HG03342 (cell line): ENCODE data around the gene FDX1.

Experiments
- ATAC-seq: cut with Tn5 transposase; IDR thresholded peaks from one replicate; pipeline ENCODE4 v1.9.1; 2021; ENCODE audit warnings: mild to moderate bottlenecking, moderate library complexity; ENCODE audit not compliant: unreplicated experiment

Gene FDX1

DNA sequence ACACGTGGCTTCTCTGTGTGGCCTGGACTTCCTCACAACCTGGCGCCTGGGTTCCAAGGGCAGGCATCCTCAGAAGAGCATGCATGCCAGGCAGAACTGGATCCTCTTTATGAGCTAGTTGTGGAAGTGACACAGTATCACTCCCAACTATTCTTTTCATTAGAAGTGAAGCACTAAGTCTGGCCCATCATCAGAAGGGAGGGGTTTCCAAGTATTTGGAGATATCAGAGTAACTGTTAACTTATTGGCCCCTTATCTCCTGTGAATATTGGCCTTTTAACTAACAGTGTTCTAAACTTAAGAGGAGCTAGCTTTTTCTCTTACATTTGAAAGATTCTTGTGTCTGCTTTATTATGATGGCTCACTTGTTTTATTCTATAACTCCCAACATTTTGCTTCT is 35.5 kb downstream of the FDX1 start:
- no peak for ATAC-seq

DNA sequence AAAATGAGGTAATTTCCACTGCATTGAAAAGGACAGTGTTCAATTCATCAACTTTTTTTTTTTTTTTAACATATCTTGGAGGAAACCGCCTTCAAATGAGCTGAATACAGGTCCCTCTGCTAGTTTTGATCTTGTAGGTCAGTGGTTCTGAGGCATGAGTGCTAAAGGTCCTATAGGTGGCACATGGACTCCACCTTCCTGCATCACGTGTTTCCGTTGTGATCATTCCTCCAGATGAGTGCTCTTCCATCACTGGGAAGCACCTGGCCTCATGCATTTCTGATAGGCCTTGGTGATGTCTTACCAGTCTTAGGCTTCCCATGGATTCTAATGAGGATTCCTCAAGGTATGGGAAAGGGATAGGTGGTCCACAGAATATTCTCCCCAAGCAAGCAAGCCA is 37.8 kb downstream of the FDX1 start:
- ATAC-seq, result no peak

DNA sequence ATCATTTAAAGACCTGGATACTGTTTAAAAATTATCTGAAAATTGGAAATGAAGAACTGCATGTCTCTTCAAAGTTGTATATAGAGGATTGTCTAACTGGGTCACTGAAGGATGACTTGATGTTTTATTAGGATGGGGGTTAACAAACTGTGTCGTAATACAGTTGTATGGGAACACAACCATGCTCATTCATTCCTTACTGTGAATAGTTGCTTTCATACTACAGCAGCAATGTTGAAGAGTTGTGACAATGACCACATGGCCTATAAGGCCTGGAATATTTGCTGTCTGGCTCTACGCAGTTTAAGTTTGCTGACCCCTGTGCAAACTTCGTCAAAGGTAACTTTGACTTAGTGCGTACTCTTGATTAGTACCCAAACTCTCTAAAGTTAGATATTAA is 38.4 kb downstream of the FDX1 start:
- ATAC-seq, result no peak

DNA sequence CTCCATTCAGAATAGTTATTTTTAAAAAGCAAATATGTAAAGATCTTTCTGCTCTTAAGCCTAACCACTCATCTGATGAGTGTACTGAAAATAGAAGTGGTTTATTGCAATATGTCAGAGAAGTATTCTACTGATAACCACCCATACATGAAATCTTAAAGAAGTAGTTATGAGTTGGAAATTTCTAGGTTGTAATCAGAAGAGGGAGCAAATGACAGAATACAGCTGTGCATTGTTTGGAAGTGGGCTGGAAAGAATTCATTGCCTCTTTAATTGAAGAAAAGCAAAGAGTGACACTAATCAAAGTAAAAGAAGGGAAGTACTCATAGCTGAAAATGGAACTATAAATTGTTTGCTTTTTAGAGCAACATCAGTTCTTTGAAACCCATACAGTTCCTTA is 39.4 kb downstream of the FDX1 start:
- ATAC-seq, result no peak

DNA sequence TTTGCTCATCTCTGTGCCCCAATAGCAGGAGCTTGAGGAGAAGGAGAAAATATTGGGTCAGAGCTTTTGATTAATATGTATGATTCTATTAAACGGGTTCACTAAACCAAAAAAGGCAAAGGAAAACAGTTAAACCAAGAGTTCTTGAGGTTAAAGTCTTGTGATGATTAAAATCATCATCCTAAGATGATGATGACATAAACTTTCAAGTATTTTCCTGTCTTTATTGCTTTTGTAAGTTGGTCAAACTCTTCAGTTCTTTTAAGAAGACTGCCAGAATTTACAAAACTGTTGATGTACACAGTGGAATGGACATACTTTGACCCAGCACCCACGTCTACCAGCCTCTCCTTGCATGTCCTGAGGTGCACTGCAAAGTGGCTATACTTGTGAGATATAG is 41.0 kb downstream of the FDX1 start:
- ATAC-seq, result no peak

DNA sequence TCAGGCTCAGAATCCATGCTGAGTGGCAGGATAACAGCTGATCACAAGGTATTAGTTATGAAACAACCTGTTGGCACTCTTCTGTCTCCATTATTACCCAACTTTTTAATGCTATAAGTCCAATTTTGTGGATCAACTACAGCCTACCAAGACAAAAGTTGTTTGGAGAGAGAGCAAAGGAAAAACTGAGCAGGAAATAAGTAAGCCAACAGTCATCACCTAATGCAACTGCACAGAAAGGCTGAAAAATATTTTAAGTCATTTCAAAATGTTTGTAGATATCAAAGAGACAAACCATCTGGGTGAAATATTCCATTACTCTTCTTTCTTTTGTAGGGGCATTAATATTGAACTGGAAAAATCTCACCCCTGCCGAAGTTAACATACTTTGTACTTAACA is 41.6 kb downstream of the FDX1 start:
- no peak for ATAC-seq

DNA sequence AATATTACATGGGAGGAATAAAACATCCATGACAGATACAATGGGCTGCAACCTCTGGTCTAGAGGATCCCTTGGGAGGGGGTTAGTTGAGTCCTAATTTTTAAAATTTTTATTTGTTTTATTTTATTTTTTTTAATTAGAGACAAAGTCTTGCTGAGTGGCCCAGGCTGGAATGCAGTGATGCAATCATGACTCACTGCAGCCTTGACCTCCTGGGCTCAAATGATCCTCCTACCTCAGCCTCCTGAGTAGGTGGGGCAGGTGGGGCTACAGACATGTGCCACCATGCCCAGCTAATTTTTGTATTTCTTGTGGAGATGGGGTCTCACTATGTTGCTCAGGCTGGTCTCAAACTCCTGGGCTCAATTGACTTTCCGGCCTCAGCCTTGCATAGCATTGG is 43.1 kb downstream of the FDX1 start:
- no peak for ATAC-seq

DNA sequence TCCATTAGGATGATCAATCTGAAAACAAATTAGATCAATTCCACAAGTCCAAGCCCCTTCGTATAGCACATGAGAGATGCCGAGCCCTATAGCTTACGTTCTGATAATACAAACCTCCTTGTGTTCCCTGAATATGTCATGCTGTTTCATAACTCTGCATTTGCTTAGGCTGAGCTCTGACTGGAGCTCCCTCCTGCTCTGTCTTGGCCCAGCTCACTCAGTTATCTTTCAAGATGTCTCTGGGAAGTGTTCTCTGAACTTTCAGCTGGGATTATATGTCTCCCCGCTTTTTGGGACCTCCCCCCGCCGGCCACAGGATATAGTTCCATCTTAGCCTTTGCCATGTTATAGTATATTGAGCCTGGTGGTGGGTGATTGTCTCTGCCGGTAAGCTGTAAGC is 44.0 kb downstream of the FDX1 start:
- ATAC-seq, result no peak

DNA sequence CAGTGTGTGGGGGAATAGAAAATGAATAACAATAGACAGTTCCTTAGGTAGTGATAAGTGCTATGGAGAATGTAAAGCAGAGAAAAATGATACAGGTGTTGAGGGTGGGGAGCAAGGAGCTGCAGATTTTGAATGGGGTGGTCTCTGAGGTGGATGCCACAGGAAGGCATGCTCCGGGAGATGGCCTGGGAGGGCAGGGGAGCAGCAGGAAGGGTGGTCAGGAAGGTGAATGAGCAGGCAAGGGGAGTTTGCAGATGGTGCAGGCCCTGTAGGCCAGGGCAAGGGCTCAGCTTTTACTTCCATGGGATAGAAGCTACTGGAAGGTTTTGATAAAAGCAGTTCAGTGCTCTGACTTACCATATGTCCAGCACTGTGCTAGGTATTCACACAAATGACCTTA is 44.8 kb downstream of the FDX1 start:
- ATAC-seq, result no peak

DNA sequence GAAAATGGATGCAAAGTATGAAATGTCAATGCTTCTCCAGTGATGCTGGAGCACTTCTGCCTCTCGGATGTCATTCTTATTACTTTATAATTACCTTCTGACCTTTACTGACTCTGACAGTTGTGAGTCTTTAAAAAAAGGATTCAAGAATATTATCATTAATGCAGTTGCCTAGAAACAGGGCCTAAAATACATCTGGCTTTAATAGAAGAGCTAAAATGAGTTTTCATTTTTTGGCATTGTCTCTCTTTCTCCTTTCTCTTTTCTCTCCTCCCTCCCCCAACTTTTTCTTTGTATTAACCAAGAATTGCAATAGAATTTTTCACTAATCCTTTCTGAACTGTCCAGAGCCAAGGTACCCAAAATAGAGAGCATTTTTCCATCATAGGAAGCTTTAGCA is 45.9 kb downstream of the FDX1 start:
- no peak for ATAC-seq

DNA sequence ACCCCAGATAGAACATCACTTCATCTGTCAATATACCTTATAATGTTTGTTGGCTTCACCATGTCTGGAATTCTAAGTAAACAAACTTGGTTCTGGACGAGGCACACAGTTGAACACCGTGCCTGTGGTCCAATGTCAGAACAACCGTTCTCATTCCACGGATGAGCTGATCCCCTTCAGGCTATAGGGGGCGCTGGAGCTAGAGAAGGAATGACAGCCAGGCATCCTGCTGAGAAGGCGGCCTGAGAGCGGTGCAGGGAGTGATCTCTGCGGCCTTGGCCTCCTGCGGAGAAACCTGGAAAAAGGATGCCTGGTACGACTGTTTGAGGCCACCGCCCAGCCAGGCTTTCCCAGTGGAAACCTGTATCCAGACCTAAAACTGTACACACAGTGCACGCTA is 48.7 kb downstream of the FDX1 start:
- no peak for ATAC-seq

DNA sequence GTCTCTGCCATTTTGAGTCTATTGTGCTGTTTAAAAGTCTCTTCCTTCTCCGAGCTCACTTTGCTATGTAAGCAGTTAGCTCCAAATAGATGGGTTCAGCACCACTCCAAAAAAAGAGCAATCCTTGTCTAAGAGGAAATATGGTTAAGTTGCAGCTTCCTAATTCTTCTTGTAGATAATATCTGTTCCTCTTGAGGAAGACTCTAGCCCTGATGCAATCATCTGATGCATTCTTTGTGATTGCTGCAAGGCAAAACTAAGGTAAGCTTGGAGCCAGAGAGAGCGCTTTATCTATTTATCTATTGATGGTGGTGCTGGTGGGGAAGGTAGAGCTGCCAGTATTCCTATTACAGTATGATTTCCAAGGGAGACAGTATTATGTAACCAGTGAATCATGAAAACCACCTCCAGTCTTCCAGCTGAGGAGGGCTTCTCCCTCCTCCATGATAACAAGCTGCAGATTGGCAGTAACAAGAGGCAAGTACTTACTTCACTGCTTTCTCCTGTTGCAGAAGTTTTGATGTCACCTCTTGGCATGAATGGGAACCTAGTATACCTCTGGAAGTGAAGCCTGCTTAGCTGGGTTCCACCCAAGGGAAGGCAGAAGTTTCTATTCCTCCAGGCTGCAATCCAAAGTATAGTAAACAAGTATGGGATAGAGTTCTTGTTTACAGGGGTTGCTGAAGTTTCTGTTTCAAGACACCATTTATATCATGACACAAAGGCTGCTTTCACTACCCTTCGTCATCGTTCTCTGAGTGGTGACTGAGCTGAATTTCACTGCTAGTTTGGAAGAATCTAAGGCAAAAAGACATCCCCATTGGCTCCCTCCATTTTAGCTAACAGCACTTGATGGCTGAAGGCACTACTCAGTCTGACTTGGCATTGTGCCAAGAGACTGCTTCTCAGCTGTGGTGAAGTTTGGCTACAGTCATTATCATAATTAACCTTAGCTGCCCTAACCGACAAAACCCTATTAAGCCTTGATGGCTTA is 49.7 kb downstream of the FDX1 start:
- no peak for ATAC-seq

DNA sequence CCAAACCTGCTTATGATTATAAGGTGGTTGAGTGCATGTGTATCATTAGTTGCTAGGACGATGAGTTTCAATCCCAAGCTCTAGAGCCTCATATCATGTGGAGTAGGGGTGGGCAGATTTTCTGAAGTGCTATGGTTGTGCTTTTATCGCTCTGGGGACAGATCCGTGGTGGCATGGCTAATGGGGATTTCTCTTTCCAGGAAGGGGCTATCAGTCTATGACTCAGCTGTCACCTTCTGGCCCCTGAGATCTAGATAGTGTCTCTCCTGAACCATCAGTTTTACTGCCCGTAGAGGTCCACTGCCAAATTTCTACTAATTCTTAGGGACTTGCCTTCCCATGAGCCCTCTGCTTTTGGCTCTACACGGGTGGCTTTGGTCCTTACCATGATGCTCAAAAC is 51.8 kb downstream of the FDX1 start:
- ATAC-seq, result no peak

DNA sequence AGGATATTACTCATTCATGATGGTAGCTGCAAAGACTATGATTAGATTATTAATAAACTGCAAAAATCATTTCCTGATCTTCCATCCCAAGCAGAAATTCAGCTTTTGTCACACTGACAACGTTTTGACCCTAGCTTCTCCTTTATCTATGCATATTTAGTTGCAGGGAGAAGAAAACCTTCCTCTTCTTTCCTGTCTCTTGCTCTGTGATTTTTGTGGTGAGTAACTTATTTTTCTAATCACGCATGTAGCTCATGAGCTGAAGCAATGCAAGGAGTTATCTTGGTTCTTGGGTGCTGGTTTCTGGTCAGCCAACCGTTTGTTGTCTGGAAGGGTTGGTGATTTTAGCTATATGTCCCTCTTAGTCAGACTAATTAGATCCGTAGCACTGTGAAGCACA is 56.4 kb downstream of the FDX1 start:
- no peak for ATAC-seq

DNA sequence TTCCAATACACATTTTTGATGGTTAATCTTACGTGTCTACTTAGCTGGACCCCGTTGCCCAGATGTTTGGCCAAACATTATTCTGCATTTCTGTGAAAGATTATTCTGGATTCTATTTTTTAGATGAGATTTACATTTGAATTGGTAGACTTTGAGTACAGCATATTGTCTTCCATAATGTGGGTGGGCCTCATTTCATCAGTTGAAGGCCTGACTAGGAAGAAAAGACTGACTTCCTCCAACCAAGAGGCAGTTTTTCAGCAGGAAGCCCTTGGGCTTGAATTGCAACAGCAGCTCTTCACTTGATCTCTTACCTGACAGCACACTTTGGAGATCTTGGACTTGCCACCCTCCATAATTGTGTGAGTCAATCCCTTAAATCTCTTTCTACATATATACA is 58.7 kb downstream of the FDX1 start:
- ATAC-seq, result no peak

DNA sequence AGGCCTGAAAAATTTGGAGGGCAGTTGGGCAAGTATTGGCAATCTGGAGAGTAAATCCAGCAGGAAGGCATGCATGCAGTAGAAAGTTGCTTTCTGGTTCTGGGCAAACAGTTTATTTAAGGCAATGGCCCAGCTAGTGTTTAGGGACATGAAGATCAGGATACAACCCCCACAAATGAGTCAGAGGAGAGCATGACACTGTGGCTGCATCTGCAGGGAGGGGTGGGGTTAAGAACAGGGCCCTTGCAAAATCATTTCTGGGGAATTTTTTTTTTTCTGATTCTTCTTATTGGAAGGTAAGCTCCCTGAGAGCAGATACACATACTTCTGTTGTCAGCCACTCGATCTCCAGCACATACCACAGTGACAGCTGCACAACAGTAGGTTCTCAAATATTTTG is 61.1 kb downstream of the FDX1 start:
- no peak for ATAC-seq

DNA sequence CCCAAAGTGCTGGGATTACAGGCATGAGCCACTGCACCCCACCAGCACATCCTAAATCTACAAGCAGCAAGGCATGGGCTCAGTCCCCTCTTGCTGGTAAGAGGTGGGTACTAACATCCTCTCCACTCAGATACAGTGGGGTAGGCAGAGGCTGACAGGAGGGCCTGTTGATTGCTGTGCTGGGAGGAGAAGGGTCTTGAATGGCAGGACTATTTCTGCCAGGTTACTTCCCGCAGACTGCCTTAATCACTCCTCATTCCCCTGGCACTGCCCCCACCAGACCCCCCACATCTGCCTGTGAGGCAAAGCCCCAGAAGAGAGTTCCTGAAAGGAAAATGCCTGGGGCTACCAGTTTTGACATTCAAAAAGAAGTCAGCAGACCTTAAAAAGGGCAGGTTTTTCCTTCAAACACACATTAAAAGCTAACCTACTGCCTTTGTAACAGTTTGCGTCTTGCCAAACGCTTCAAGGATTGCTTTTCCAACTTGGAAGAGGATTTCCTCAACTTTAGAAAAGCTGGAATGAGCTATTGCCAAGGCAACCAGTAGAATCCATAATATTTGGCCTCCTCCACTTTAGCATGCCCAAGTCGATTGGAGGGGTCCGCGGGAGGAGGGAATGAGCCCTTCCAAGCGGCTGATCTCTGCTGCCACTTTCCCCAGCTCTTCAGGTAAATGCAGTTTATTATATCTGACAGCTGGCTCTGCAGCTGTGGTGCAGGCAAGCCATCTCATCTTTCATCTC is 62.0 kb downstream of the FDX1 start:
- ATAC-seq, result no peak

DNA sequence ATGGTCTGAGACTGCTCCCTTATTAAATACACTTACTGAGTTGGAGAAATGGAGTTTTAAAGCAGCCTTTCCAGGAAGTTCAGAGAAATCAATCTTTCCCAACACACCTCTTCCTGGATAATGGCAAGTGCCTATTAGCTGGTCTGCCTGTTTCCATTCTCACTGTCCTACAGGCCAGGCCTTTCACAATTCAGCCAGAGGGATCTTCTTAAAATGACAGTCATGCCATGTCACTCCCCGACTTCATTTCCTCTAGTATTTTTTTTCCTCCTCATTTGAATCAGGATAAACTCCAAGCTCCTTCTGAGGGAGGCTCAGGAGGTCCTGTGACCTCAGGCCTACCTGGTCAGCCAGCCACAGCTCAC is 62.6 kb downstream of the FDX1 start:
- ATAC-seq, result no peak

DNA sequence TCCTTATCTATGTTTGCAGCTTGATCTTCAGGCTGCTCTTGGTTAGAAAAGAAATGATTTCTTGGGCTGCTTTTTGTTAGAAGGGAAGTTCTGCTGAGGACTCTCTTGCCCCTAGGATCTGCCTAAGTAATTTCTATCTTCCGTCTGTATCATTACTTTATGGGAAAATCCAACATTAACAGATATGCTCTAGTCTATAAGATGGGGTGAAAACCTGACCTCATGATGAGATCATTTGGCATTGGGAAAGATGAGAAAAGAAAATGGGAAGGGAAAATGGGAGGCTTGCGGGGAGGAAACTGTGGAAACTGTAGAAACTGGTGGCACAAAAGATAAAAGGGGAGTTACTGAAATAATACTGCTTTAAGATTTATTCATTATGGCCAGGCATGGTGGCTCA is 63.6 kb downstream of the FDX1 start:
- no peak for ATAC-seq

DNA sequence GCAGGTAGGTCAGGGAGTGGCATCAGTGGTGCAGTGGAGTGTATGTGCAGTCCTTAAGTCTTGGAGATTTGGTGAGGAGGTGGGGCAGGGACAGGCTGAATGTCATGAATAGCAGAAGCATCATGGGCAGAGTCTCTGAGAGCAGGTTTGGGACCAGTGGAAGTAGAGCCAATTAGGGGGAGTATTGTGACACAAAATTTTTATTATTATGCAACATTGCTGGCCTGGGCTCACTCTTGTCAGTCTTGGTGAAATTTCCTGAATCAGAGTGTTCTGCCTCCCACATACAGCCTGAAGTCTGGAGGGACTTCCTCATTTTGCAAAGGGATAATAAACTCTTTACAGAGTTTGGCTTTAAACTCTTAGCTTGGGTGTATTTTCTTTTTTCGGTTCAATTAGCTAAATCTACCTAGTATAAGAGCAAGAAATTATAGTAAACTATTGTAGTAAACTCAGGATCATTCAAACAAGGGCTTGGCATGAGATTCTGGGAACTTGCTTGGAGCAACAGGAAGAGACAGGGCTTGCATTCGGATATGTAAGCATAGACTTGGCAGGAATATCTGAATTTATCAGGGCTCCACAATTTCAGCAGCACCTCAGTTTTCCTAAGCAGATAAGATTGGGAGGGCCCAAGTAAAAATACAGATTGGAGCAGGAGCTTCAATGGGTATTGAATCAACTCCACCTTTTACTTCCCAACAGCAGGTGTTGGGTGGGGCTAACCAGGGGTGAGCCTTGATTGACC is 67.7 kb downstream of the FDX1 start:
- ATAC-seq, result no peak

DNA sequence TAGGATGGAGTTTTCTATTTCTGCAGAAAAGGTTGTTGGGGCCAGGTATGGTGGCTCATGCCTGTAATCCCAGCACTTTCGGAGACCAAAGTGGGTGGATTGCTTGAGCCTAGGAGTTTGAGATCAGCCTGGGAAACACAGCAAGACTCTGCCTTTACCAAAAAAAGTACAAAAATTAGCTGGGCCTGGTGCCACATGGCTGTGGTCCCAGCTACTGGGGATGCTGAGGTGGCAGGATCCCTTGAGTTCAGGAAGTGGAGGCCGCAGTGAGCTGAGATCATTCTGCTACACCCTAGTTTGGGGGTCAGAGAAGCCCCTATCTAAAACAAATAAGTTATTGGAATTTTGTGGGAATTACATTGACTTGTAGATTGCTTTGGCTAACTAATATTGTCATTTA is 71.7 kb downstream of the FDX1 start:
- no peak for ATAC-seq
